ENCODE data around the gene ZCCHC10.
"Not testable (repeated sequence)": the region's sequence is repeated elsewhere in the genome, so short reads cannot be mapped to it uniquely, and the experiment has no call there.

The ZCCHC10 gene

DNA sequence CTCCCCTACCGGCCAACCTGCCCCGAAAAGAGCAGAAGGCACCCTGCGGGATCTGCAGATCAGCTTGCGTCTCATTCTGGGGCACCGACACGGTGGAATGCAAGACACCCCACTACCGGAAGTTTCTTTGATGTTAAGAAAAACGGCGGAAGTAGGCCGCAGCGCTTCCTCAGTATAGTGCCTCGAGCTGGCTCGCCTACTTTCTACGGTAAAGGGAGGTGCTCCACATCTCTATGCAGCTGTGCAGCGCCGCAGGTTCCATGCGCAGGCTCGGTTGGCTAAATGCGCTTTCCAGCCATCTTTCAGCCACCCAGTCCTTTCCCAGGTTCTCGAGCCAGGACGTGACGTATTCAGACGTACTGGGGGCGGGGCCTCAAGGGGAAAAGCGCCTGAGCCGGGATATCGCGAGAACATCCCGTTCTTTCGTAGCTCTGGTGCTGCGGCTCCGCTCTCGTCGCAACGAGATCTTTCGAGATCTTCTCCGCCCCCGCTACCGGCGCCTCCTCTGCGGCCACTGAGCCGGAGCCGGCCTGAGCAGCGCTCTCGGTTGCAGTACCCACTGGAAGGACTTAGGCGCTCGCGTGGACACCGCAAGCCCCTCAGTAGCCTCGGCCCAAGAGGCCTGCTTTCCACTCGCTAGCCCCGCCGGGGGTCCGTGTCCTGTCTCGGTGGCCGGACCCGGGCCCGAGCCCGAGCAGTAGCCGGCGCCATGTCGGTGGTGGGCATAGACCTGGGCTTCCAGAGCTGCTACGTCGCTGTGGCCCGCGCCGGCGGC is 25.4 kb upstream of the ZCCHC10 start, which contains the start of gene HSPA4:
Gene HSPA4, plus strand, starts transcription at position 472 of the 775 bp plus-strand sequence. Its CDS starts 238 bp downstream, at position 710.
- TF ChIP-seq, protein P1, sequence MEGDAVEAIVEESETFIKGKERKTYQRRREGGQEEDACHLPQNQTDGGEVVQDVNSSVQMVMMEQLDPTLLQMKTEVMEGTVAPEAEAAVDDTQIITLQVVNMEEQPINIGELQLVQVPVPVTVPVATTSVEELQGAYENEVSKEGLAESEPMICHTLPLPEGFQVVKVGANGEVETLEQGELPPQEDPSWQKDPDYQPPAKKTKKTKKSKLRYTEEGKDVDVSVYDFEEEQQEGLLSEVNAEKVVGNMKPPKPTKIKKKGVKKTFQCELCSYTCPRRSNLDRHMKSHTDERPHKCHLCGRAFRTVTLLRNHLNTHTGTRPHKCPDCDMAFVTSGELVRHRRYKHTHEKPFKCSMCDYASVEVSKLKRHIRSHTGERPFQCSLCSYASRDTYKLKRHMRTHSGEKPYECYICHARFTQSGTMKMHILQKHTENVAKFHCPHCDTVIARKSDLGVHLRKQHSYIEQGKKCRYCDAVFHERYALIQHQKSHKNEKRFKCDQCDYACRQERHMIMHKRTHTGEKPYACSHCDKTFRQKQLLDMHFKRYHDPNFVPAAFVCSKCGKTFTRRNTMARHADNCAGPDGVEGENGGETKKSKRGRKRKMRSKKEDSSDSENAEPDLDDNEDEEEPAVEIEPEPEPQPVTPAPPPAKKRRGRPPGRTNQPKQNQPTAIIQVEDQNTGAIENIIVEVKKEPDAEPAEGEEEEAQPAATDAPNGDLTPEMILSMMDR (IDR thresholded peaks at IDR 0.05; ENCODE audit: borderline replicate concordance, insufficient read depth, low read depth, low read length), result no peak
- peak within 1 kb of the TSS; percentile 84 for H3K4me3 ChIP-seq (ENCODE audit: low read depth, low read length)

DNA sequence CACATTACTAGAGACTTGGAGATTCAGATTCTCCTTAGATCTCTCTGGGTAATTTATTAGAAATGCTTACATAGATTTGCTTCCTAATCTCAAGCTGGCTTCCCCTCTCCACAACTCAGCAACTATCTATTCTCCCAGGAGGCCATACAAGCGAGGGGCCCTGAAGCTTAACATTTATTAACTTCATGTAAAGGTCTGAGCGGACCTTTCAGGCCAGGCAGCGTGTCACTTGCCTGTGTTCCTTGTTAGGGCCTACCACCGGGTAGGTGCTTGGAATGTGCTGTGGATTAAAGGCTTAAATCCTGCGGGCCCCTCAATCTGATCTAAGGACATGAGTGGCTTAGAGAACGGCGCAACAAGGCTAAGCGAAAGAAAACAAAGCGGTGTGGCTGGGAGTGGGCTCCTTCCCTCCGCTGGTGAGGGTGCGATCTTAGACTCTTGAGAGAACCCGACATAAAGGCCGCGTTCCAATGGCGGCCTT is 24.8 kb upstream of the ZCCHC10 start:
- H3K4me3 ChIP-seq (ENCODE audit: low read depth, low read length), result peak overlapping the region; percentile 84
- TF ChIP-seq, protein P1 (IDR thresholded peaks at IDR 0.05; ENCODE audit: borderline replicate concordance, insufficient read depth, low read depth, low read length), result no peak

DNA sequence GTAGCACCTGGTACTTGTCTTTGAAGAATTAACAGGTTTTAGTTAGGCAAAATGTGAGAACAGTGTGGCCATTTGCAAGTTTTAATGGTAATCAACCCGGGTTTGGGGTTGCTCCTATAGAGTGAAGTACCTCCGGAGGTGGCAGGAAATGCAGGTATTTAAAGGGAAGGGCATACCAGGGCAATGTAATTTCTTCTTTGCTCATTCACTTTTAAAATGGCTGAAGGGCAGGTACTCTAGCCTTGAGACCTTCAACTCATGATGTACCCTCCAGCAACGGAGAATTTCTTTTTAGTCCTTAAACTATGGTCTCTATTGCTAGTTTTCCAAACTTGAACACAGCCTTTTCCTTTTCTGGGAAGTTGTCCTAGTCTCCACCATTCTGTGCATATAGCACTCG is 24.2 kb upstream of the ZCCHC10 start:
- peak overlapping the region; percentile 84 for H3K4me3 ChIP-seq (ENCODE audit: low read depth, low read length)
- TF ChIP-seq, protein P1 (IDR thresholded peaks at IDR 0.05; ENCODE audit: borderline replicate concordance, insufficient read depth, low read depth, low read length), result no peak

DNA sequence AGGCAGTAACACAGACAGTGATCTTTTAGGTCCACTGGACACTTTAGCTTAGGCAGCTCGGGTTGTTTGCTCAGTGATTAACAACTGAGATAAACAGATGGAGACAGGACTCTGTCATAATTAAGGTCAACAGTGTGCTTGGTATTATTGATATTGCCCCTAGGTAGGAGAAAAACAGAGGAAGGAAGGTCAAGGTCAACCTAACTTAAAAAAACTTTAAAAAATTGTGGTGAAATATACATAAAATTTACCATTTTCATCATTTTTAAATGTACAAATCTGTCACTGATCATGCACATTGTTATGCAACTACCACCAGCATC is 23.3 kb upstream of the ZCCHC10 start:
- TF ChIP-seq, protein P1 (IDR thresholded peaks at IDR 0.05; ENCODE audit: borderline replicate concordance, insufficient read depth, low read depth, low read length), result no peak
- no peak overlapping the region for H3K4me3 ChIP-seq (ENCODE audit: low read depth, low read length)

DNA sequence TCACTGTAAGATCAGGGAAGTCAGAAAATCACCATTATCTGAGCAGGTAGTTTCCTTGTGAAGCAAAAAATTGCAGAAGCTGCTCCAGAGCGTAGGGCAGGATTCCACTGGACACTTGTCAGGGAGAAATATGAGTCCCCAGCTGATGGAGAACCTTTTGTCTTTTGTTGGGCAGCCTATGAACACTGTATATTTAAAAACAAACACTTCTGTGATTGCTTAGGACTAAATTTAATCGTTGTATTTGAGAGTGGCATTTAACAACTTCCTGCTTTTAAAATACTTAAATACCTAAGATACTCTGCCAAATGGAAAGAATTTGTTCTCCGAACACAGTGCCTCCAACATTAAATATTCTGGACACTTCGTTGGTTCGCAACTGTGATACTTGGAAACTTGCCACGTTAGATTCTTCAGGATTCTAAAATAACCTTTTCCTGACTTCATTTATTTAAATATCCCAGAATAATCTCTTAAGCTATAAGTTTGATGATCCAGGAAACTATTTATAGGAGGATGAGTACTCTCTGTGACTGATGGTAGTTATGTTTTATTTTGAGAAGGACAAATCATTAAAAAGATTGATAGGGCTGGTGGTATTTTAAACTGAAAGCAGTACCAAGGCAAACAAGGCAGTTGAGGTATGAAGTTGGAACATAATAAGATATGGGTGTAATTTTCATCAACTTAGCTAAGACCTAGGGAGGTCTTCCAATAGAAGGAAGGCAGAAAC is 22.8 kb upstream of the ZCCHC10 start:
- H3K4me3 ChIP-seq (ENCODE audit: low read depth, low read length), result no peak overlapping the region
- TF ChIP-seq, protein P1 (IDR thresholded peaks at IDR 0.05; ENCODE audit: borderline replicate concordance, insufficient read depth, low read depth, low read length), result no peak

DNA sequence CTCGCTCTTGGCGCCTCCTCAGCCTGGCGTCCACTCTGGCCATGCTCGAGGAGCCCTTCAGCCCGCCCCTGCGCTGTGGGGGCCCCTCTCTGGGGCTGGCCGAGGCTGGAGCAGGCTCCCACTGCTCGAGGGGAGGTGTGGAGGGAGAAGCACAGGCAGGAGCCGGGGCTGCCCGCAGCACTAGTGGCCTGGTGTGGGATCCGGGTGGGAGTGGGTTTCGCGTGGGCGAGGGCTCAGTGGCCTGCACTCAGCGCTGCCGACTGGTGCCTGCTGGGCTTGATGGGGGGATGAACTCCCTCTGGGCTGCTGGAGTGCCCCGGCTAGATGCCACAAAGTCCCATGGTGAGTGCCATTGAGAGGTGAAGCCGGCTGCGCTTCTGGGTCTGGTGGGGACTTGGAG is 21.1 kb upstream of the ZCCHC10 start:
- TF ChIP-seq, protein P1 (IDR thresholded peaks at IDR 0.05; ENCODE audit: borderline replicate concordance, insufficient read depth, low read depth, low read length), result no peak

DNA sequence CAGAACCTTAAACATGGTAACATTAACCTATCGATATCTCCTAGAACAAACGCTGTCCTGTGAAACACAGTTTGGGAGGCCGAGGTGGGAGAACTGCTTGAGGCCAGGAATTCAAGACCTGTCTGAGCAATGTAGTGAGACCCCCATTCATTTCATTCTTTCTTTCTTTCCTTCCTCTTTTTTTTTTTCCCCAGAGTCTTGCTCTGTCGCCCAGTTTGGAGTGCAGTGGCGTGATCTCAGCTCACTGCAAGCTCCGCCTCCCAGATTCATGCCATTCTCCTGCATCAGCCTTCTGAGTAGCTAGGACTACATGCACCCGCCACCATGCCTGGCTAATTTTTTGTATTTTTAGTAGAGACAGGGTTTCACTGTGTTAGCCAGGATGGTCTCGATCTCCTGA is 20.2 kb upstream of the ZCCHC10 start:
- H3K4me3 ChIP-seq (ENCODE audit: low read depth, low read length), result not testable (repeated sequence)

More for the DNA sequence above, 21.1 kb upstream of the ZCCHC10 start:
- no peak overlapping the region for H3K4me3 ChIP-seq (ENCODE audit: low read depth, low read length)

Data from GM12875 (cell line).